ENCODE results near the gene PARD3.

- TF ChIP-seq CTCF (IDR thresholded peaks at IDR 0.05): no peak
- no peak for TF ChIP-seq EP300 (IDR thresholded peaks at IDR 0.05)
- no peak for TF ChIP-seq POLR2A (IDR thresholded peaks at IDR 0.05)
Observed at GRCh38 chr10:34377833-34378232, 437.3 kb downstream of the PARD3 start.
